Osteocyte (in vitro differentiated cells): Measurements from ENCODE around the gene MSH3. TPM values are rescaled to one million over a fixed set of nuclear protein-coding genes. Genes with fewer than 3 reads are reported as not detected.
"Not testable (repeated sequence)": the region's sequence is repeated elsewhere in the genome, so short reads cannot be mapped to it uniquely, and the experiment has no call there.

Experiments used
- DNase-seq: peaks from one replicate; pipeline ENCODE4 v3.0.0; 2021; ENCODE audit warnings: mixed read lengths; ENCODE audit not compliant: unreplicated experiment; ENCODE audit errors: extremely low spot score
- H3K27ac Mint-ChIP-seq: one replicate; pipeline ENCODE4 v1.8.0; 2021; ENCODE audit warnings: mild to moderate bottlenecking, mixed read lengths; ENCODE audit not compliant: unreplicated experiment
- H3K27me3 Mint-ChIP-seq: one replicate; pipeline ENCODE4 v1.8.0; 2021; ENCODE audit warnings: mixed read lengths; ENCODE audit not compliant: unreplicated experiment
- H3K36me3 Mint-ChIP-seq: one replicate; pipeline ENCODE4 v1.8.0; 2021; ENCODE audit warnings: mixed read lengths; ENCODE audit not compliant: unreplicated experiment
- H3K4me1 Mint-ChIP-seq: one replicate; pipeline ENCODE4 v1.8.0; 2021; ENCODE audit warnings: mixed read lengths; ENCODE audit not compliant: unreplicated experiment
- H3K4me3 Mint-ChIP-seq: one replicate; pipeline ENCODE4 v1.8.0; 2021; ENCODE audit warnings: mild to moderate bottlenecking, moderate library complexity, mixed read lengths; ENCODE audit not compliant: unreplicated experiment
- H3K9me3 Mint-ChIP-seq: one replicate; pipeline ENCODE4 v1.8.0; 2021; ENCODE audit warnings: mixed read lengths; ENCODE audit not compliant: unreplicated experiment
- CTCF ChIP-seq: fragments of 200-600 bp; sonication (generic); IDR thresholded peaks from 2 replicates; pipeline ENCODE4 v1.5.0; 2021; ENCODE audit warnings: antibody characterized with exemption, mild to moderate bottlenecking, moderate library complexity
- total RNA-seq: library from RNA; stranded (reverse); gene quantifications from 2 replicates; pipeline ENCODE4 v1.2.1, GENCODE V29; 2021

The MSH3 gene
- total RNA-seq, 1 donor from 2014 or later, result 14.8 TPM

GRCh38 chr5:80884086-80884813 lies 229.8 kb downstream of the MSH3 start:
- Mint-ChIP-seq H3K4me3 (no peak overlapping the region), H3K27ac (no peak overlapping the region), H3K36me3 (peaks cover 13% of the 10 kb centered on the region), H3K9me3 (no peaks in the 10 kb centered on the region), H3K4me1 (peaks cover 9% of the 10 kb centered on the region), H3K27me3 (no peaks in the 10 kb centered on the region)
- DNase-seq, result no peak
- TF ChIP-seq CTCF, result no peak

GRCh38 chr5:80884929-80885328 lies 230.5 kb downstream of the MSH3 start:
- peaks cover 9% of the 10 kb centered on the region for H3K4me1 Mint-ChIP-seq
- no peak overlapping the region for H3K4me3 Mint-ChIP-seq
- H3K9me3 Mint-ChIP-seq, result no peaks in the 10 kb centered on the region
- H3K36me3 Mint-ChIP-seq, result peaks cover 13% of the 10 kb centered on the region
- no peak for TF ChIP-seq CTCF
- DNase-seq, result no peak
- H3K27me3 Mint-ChIP-seq, result no peaks in the 10 kb centered on the region
- H3K27ac Mint-ChIP-seq, result no peak overlapping the region

- TF ChIP-seq CTCF, result no peak
- peaks cover under 1% of the 10 kb centered on the region for H3K9me3 Mint-ChIP-seq
- peaks cover 13% of the 10 kb centered on the region for H3K36me3 Mint-ChIP-seq
- DNase-seq, result no peak
- no peaks in the 10 kb centered on the region for H3K27me3 Mint-ChIP-seq
- no peak overlapping the region for H3K27ac Mint-ChIP-seq
- H3K4me1 Mint-ChIP-seq, result peaks cover 9% of the 10 kb centered on the region
- H3K4me3 Mint-ChIP-seq, result no peak overlapping the region
Observed at GRCh38 chr5:80885396-80886000, 231.0 kb downstream of the MSH3 start.

GRCh38 chr5:80894083-80894482 lies 239.6 kb downstream of the MSH3 start:
- no peak for DNase-seq
- Mint-ChIP-seq H3K27ac (no peak overlapping the region), H3K9me3 (peaks cover 4% of the 10 kb centered on the region), H3K36me3 (peaks cover 6% of the 10 kb centered on the region), H3K4me1 (no peaks in the 10 kb centered on the region), H3K4me3 (no peak overlapping the region), H3K27me3 (no peaks in the 10 kb centered on the region)
- no peak for TF ChIP-seq CTCF

GRCh38 chr5:80895523-80895922 lies 241.1 kb downstream of the MSH3 start:
- Mint-ChIP-seq H3K4me1 (no peaks in the 10 kb centered on the region), H3K9me3 (peaks cover 3% of the 10 kb centered on the region), H3K4me3 (no peak overlapping the region), H3K36me3 (peaks cover 4% of the 10 kb centered on the region), H3K27me3 (no peaks in the 10 kb centered on the region), H3K27ac (no peak overlapping the region)
- no peak for TF ChIP-seq CTCF
- DNase-seq, result no peak

- peaks cover 20% of the 10 kb centered on the region for H3K9me3 Mint-ChIP-seq
- H3K27ac Mint-ChIP-seq, H3K36me3 Mint-ChIP-seq, H3K4me1 Mint-ChIP-seq, H3K27me3 Mint-ChIP-seq, H3K4me3 Mint-ChIP-seq, DNase-seq: not testable (repeated sequence)
Observed at GRCh38 chr5:80902624-80903023, 248.2 kb downstream of the MSH3 start.
